ENCODE results near the gene SSTR3.

Gene SSTR3

GRCh38 chr22:37179126-37179470 lies 33.2 kb downstream of the SSTR3 start:
- no peak overlapping the region for H3K9ac ChIP-seq (ENCODE audit: low read depth in 1 of 2, low read length in 2 of 2)
- peaks cover 30 to 41% of the 10 kb centered on the region in 2 donors for H3K4me1 ChIP-seq (ENCODE audit: control insufficient read depth in 1 of 2, insufficient read depth in 2 of 2, low read length in 2 of 2)
- H3K27ac ChIP-seq (ENCODE audit: low read depth, low read length): no peak overlapping the region

GRCh38 chr22:37178350-37179125 lies 33.7 kb downstream of the SSTR3 start:
- Histone ChIP-seq H3K27me3 (ENCODE audit: control insufficient read depth in 1 of 2, insufficient read depth in 2 of 2, low read length in 2 of 2) (no peaks in the 10 kb centered on the region), H3K4me1 (ENCODE audit: control insufficient read depth in 1 of 2, insufficient read depth in 2 of 2, low read length in 2 of 2) (peaks cover 30 to 41% of the 10 kb centered on the region in 2 donors), H3K36me3 (ENCODE audit: control insufficient read depth in 1 of 2, insufficient read depth in 2 of 2, low read length in 2 of 2) (no peaks in the 10 kb centered on the region), H3K27ac (ENCODE audit: low read depth, low read length) (no peak overlapping the region), H3K9ac (ENCODE audit: low read depth in 1 of 2, low read length in 2 of 2) (peak overlapping the region in 1 of 2 donors; percentile 14), H3K9me3 (ENCODE audit: control insufficient read depth in 1 of 2, low read length in 2 of 2) (no peaks in the 10 kb centered on the region), H3K4me3 (ENCODE audit: low read depth in 1 of 2, low read length in 2 of 2) (no peak overlapping the region)

More at GRCh38 chr22:37179126-37179470, 33.2 kb downstream of the SSTR3 start:
- Histone ChIP-seq H3K9me3 (ENCODE audit: control insufficient read depth in 1 of 2, low read length in 2 of 2) (no peaks in the 10 kb centered on the region), H3K4me3 (ENCODE audit: low read depth in 1 of 2, low read length in 2 of 2) (no peak overlapping the region), H3K27me3 (ENCODE audit: control insufficient read depth in 1 of 2, insufficient read depth in 2 of 2, low read length in 2 of 2) (no peaks in the 10 kb centered on the region), H3K36me3 (ENCODE audit: control insufficient read depth in 1 of 2, insufficient read depth in 2 of 2, low read length in 2 of 2) (no peaks in the 10 kb centered on the region)

- no peak overlapping the region for H3K4me3 ChIP-seq (ENCODE audit: low read depth in 1 of 2, low read length in 2 of 2)
- H3K36me3 ChIP-seq (ENCODE audit: control insufficient read depth in 1 of 2, insufficient read depth in 2 of 2, low read length in 2 of 2): no peaks in the 10 kb centered on the region
- H3K4me1 ChIP-seq (ENCODE audit: control insufficient read depth in 1 of 2, insufficient read depth in 2 of 2, low read length in 2 of 2): peaks cover 30 to 41% of the 10 kb centered on the region in 2 donors
- no peak overlapping the region for H3K27ac ChIP-seq (ENCODE audit: low read depth, low read length)
- H3K9me3 ChIP-seq (ENCODE audit: control insufficient read depth in 1 of 2, low read length in 2 of 2): no peaks in the 10 kb centered on the region
- H3K27me3 ChIP-seq (ENCODE audit: control insufficient read depth in 1 of 2, insufficient read depth in 2 of 2, low read length in 2 of 2): no peaks in the 10 kb centered on the region
- H3K9ac ChIP-seq (ENCODE audit: low read depth in 1 of 2, low read length in 2 of 2): peak overlapping the region in 1 of 2 donors; percentile 14
These were observed 34.5 kb downstream of the SSTR3 start for GRCh38 chr22:37177755-37178154.

- H3K27ac ChIP-seq (ENCODE audit: low read depth, low read length): no peak overlapping the region
- peaks cover 30 to 41% of the 10 kb centered on the region in 2 donors for H3K4me1 ChIP-seq (ENCODE audit: control insufficient read depth in 1 of 2, insufficient read depth in 2 of 2, low read length in 2 of 2)
- no peaks in the 10 kb centered on the region for H3K9me3 ChIP-seq (ENCODE audit: control insufficient read depth in 1 of 2, low read length in 2 of 2)
- H3K36me3 ChIP-seq (ENCODE audit: control insufficient read depth in 1 of 2, insufficient read depth in 2 of 2, low read length in 2 of 2): no peaks in the 10 kb centered on the region
- H3K9ac ChIP-seq (ENCODE audit: low read depth in 1 of 2, low read length in 2 of 2): no peak overlapping the region
- H3K27me3 ChIP-seq (ENCODE audit: control insufficient read depth in 1 of 2, insufficient read depth in 2 of 2, low read length in 2 of 2): no peaks in the 10 kb centered on the region
- H3K4me3 ChIP-seq (ENCODE audit: low read depth in 1 of 2, low read length in 2 of 2): no peak overlapping the region
These were observed 35.1 kb downstream of the SSTR3 start for GRCh38 chr22:37177221-37177620.

GRCh38 chr22:37176464-37177061 lies 35.7 kb downstream of the SSTR3 start:
- Histone ChIP-seq H3K27ac (ENCODE audit: low read depth, low read length) (no peak overlapping the region), H3K4me3 (ENCODE audit: low read depth in 1 of 2, low read length in 2 of 2) (peak overlapping the region; percentile 0 to 37), H3K27me3 (ENCODE audit: control insufficient read depth in 1 of 2, insufficient read depth in 2 of 2, low read length in 2 of 2) (no peaks in the 10 kb centered on the region), H3K9ac (ENCODE audit: low read depth in 1 of 2, low read length in 2 of 2) (no peak overlapping the region), H3K4me1 (ENCODE audit: control insufficient read depth in 1 of 2, insufficient read depth in 2 of 2, low read length in 2 of 2) (peaks cover 30 to 41% of the 10 kb centered on the region in 2 donors), H3K36me3 (ENCODE audit: control insufficient read depth in 1 of 2, insufficient read depth in 2 of 2, low read length in 2 of 2) (no peaks in the 10 kb centered on the region), H3K9me3 (ENCODE audit: control insufficient read depth in 1 of 2, low read length in 2 of 2) (no peaks in the 10 kb centered on the region)

- Histone ChIP-seq H3K4me1 (ENCODE audit: control insufficient read depth in 1 of 2, insufficient read depth in 2 of 2, low read length in 2 of 2) (peaks cover 30 to 42% of the 10 kb centered on the region in 2 donors), H3K27ac (ENCODE audit: low read depth, low read length) (no peak overlapping the region), H3K27me3 (ENCODE audit: control insufficient read depth in 1 of 2, insufficient read depth in 2 of 2, low read length in 2 of 2) (no peaks in the 10 kb centered on the region)
These were observed 36.6 kb downstream of the SSTR3 start for GRCh38 chr22:37175414-37176281.

GRCh38 chr22:37174964-37175363 lies 37.3 kb downstream of the SSTR3 start:
- H3K4me1 ChIP-seq (ENCODE audit: control insufficient read depth in 1 of 2, insufficient read depth in 2 of 2, low read length in 2 of 2): peaks cover 34 to 44% of the 10 kb centered on the region in 2 donors

More at GRCh38 chr22:37175414-37176281, 36.6 kb downstream of the SSTR3 start:
- Histone ChIP-seq H3K9ac (ENCODE audit: low read depth in 1 of 2, low read length in 2 of 2) (no peak overlapping the region), H3K36me3 (ENCODE audit: control insufficient read depth in 1 of 2, insufficient read depth in 2 of 2, low read length in 2 of 2) (no peaks in the 10 kb centered on the region), H3K9me3 (ENCODE audit: control insufficient read depth in 1 of 2, low read length in 2 of 2) (no peaks in the 10 kb centered on the region), H3K4me3 (ENCODE audit: low read depth in 1 of 2, low read length in 2 of 2) (no peak overlapping the region)

GRCh38 chr22:37173709-37174108 lies 38.6 kb downstream of the SSTR3 start:
- H3K4me3 ChIP-seq (ENCODE audit: low read depth in 1 of 2, low read length in 2 of 2): no peak overlapping the region
- no peak overlapping the region for H3K9ac ChIP-seq (ENCODE audit: low read depth in 1 of 2, low read length in 2 of 2)
- H3K27ac ChIP-seq (ENCODE audit: low read depth, low read length): no peak overlapping the region

More at GRCh38 chr22:37174964-37175363, 37.3 kb downstream of the SSTR3 start:
- no peak overlapping the region for H3K27ac ChIP-seq (ENCODE audit: low read depth, low read length)
- H3K36me3 ChIP-seq (ENCODE audit: control insufficient read depth in 1 of 2, insufficient read depth in 2 of 2, low read length in 2 of 2): no peaks in the 10 kb centered on the region
- no peaks in the 10 kb centered on the region for H3K27me3 ChIP-seq (ENCODE audit: control insufficient read depth in 1 of 2, insufficient read depth in 2 of 2, low read length in 2 of 2)
- H3K9ac ChIP-seq (ENCODE audit: low read depth in 1 of 2, low read length in 2 of 2): no peak overlapping the region
- no peaks in the 10 kb centered on the region for H3K9me3 ChIP-seq (ENCODE audit: control insufficient read depth in 1 of 2, low read length in 2 of 2)
- no peak overlapping the region for H3K4me3 ChIP-seq (ENCODE audit: low read depth in 1 of 2, low read length in 2 of 2)

GRCh38 chr22:37172266-37173245 lies 39.7 kb downstream of the SSTR3 start:
- Histone ChIP-seq H3K4me1 (ENCODE audit: control insufficient read depth in 1 of 2, insufficient read depth in 2 of 2, low read length in 2 of 2) (peaks cover 30 to 37% of the 10 kb centered on the region in 2 donors), H3K27ac (ENCODE audit: low read depth, low read length) (no peak overlapping the region), H3K4me3 (ENCODE audit: low read depth in 1 of 2, low read length in 2 of 2) (no peak overlapping the region), H3K9me3 (ENCODE audit: control insufficient read depth in 1 of 2, low read length in 2 of 2) (no peaks in the 10 kb centered on the region), H3K27me3 (ENCODE audit: control insufficient read depth in 1 of 2, insufficient read depth in 2 of 2, low read length in 2 of 2) (no peaks in the 10 kb centered on the region), H3K36me3 (ENCODE audit: control insufficient read depth in 1 of 2, insufficient read depth in 2 of 2, low read length in 2 of 2) (no peaks in the 10 kb centered on the region), H3K9ac (ENCODE audit: low read depth in 1 of 2, low read length in 2 of 2) (no peak overlapping the region)

More at GRCh38 chr22:37173709-37174108, 38.6 kb downstream of the SSTR3 start:
- no peaks in the 10 kb centered on the region for H3K9me3 ChIP-seq (ENCODE audit: control insufficient read depth in 1 of 2, low read length in 2 of 2)
- H3K27me3 ChIP-seq (ENCODE audit: control insufficient read depth in 1 of 2, insufficient read depth in 2 of 2, low read length in 2 of 2): no peaks in the 10 kb centered on the region
- no peaks in the 10 kb centered on the region for H3K36me3 ChIP-seq (ENCODE audit: control insufficient read depth in 1 of 2, insufficient read depth in 2 of 2, low read length in 2 of 2)
- H3K4me1 ChIP-seq (ENCODE audit: control insufficient read depth in 1 of 2, insufficient read depth in 2 of 2, low read length in 2 of 2): peaks cover 30 to 36% of the 10 kb centered on the region in 2 donors

All from duodenal mucosa (tissue), 2 donors.